HG02852 (cell line): ENCODE measurements around the gene VAT1L.

Experiments
- ATAC-seq: cut with Tn5 transposase; IDR thresholded peaks from one replicate; pipeline ENCODE4 v1.9.1; 2021; ENCODE audit warnings: mild to moderate bottlenecking, moderate library complexity; ENCODE audit not compliant: unreplicated experiment

VAT1L gene

DNA sequence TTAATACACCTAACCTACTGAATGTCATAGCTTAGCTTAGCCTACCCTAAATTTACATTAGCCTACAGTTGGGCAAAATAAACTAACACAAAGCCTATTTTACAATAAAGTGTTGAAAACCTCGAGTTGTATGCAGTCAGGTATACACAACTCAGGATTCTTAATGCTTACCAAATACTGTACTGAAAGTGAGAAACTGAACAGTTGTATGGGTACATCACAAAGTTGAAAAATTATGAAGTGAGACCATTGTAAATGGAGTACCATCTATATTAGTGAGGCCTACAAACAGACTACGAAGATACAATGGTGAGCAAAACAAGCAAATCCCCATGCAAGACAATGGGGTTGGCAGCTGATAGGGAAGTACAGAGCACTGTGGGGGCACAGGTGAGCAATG lies 79.7 kb downstream of the VAT1L start:
- peak; percentile 50 for ATAC-seq

DNA sequence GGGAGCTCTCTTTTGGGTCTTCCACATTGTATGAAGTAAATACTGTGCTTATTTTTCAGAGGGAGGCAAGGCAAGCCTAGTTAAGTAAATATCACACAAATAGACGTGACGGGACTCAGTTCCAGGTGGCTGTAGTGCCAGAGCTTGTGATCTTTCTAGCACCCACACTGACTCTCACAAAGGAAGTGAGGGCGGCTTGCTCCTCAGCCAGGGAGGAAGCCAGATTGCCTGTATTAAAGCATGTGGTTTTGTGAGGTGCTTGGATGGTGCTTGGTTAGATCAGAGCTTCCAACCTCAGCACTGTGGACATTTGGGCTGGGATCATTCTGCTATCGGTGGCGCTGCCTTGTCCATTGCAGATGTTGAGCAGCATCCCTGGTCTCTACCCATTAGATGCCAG lies 80.1 kb downstream of the VAT1L start:
- peak; percentile 91 for ATAC-seq

DNA sequence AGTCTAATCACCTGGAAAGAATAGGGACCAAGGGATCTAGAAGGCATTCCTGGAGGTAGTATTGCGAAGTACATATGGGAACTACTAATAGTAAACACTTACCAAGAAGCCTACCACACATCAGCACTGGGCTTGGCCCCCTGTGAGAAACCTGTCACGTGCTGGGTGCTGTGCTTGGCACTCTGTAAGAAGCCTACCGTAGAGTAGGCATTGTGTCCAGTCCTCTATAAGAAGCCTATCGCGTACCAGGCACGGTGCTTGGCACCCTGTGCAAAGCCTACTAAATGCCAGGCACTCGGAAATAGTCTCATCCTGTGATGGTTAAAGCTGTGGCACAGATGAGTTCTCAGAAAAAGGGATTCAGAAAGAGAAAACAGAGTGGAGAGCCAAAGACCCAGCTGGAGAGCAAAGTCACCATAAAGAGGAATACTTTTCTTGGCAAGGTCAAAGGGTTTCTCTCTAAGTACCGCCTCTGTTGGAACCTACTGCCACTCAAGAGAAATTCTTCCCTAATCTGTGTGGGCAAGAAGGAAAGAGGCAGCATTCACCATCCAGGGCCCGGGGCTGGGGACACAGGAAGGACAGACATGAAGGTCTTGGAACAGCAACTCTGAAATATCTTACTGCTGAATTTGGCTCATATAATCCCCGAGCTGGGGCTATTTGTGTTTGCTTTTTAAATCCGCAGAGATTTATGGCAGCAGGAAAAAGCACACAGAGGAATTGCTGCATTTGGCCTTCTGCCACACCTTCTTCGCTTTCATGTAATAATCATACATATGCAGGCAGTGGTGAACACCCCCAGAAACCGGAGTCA lies 81.8 kb downstream of the VAT1L start:
- no peak for ATAC-seq

DNA sequence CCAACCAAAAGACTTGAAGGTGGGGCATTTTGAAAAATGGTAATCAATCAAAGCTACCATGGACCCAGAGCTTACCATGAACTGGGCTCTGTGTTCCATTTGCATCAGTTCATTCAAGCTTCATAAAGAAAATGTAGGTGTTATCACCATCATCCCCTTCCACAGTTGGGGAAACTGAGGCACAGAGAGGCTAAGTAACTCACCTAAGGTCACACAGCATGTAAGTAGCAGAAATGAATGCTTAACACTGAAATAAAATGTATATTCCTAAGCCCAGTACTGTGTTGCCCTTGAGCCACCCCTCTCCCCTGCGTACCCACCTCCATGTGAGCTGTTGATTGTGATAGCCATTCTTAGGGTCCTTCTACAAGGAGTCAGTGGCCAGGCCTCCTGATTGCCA lies 83.6 kb downstream of the VAT1L start:
- ATAC-seq = no peak

DNA sequence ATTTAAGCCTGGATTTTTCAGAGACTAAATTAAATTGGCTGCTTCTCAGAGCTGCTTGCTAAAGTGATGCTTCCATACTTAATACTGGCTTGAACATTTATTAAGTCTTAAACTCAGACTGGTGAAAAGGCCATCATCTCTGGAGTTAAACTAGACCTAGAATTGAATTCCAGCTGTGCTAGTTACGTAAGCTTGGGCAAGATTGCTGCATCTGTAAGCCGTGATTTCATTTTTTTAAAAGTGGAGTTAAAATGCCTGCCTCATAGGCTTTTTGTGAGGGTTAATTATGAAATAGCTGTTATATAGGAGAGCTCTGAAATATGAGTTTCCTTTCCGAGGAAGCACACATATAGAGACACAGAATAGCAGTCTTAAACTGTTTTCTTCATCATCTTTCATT lies 84.7 kb downstream of the VAT1L start:
- ATAC-seq = no peak

DNA sequence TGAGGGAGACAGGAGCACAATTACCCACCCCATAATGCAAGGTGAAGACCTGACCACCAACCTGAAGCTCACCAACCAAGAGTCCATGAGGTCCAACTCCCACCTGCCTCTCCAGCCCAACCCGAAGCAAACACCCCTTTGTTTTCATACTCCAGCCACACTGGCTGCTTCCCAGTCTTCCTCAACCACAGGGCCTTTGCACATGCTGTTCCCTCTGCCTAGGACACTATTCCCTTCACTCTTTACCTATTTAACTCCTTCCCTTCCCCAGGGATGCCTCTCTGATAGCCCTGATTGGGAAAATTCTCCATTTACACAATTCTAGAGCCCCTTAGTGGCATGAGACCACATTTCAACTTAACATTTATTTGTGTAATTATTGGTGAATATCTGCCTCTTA lies 86.0 kb downstream of the VAT1L start:
- no peak for ATAC-seq

DNA sequence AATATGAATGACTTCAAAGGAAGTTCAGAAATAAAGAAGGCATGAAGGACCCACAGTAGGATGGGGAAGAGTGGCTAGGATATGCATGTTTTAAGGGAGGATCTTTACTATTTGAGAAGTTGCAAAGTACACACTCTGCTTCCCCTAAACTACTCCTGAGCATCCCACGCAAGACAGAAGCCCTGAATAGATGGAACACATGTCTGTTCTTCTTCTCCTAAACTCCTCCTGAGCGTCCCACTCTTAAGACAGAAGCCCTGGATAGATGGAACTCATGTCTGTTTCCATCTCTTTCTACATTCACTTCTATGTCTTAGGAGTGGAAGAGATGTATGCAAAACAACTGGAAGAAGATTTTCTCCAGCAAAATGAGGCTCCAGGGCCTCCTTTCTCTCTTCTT lies 88.4 kb downstream of the VAT1L start:
- no peak for ATAC-seq

DNA sequence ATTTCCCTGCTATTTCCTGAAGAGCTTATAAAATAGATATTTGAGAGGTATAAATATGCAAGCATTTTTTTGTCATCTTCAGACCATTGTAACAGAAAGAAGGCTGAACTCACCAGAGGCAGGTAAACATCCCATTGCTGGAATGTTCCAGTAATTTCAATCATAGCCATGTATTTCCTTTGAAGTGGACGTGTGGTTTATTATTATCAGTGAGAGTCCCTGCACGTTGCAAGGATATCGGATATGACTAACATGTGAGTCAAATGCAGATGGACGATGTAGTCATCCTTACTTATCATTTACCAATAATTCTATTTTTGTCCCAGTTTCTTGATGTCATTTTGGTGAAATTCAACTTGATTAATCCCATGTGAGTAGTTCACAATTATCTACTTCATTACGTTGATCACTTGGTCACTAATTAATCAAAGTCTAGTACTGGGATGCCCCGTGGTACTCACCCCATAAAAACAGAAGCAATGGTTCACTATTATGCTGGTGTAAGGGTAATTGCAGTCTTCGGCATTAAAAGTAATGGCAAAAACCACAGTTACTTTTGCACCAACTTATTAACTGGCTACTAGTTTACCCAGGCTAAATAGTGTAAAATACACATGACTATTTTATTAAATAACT lies 89.5 kb downstream of the VAT1L start:
- no peak for ATAC-seq

DNA sequence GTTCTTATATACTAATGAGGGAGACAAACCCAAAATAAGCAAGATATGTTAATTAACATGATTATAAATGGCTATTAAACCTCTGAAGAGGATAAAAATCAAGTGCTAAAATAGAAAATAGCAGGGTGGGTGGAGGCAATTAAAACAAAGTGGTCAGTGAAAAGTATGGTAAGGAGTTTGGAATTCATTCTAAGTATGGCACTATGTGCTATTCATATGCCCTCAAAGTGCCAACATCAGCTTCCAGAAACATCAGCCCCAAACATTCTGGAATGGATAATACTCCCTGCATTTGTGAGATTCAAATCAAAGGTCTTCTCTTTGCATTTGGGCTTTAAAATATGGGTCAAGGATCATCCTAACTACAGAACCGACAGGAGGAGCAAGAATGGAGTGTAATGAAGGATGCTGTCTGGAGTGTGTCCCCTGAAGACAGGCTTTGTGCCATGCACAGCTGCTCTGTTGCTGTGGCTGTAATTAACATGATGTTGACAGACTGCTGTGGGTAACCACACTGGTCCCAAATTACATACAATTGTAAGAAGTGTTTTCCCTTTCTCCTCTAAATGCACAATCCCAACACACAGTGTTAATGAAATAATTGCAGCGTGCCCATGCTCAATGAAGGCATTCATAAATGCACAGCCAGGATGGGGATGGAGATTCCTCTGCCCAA lies 93.1 kb downstream of the VAT1L start:
- ATAC-seq = no peak

DNA sequence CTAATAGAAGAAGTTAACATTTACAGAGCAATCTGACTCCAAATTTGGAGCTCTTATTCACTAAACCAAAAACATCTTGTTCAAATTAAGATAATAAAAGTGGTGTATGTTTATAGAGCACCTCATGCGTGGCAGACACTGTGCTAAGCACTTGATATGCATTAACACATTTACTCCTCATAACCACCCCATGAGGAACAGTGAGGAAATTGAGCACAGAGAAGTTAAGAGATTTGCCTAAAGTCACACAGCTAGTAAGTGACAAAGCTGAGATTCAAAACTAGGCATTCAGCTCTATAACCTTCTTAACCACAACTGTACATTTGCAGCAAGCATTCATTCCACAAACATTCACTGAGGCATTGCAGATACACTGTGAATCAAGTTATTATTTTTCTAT lies 94.0 kb downstream of the VAT1L start:
- ATAC-seq = no peak

DNA sequence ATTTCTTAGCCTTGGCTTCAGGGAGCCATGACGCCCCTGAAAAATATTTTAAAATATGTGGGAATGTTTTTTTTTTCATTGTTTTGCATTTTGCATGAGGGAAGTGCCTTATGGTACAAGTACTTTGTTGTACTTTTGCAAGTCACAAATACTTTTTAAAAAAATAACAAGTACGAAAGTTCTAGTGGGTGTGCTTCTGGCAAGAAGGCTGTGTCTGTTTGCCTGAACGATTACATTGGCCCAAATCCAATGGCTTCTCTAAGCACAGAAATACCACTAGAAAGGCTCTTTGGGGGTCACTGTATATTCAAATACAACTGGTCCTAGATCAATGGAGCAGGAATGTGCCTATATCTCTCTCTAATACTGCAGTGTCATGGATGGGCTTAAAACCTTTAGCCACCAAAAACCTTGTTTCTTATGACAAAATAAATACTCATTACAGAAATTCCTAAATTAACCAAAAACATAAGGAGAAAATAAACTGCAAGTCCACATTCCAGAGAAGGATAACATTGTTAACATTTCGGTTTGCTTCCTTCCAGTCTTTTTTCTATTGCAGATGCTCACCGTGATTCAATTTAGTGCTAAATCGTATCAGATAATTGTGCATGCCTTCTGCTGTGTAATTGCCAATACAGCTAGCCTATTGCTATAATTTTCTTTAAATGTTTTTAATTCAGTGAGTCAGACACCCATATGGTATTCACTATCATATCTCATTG lies 97.4 kb downstream of the VAT1L start:
- no peak for ATAC-seq

DNA sequence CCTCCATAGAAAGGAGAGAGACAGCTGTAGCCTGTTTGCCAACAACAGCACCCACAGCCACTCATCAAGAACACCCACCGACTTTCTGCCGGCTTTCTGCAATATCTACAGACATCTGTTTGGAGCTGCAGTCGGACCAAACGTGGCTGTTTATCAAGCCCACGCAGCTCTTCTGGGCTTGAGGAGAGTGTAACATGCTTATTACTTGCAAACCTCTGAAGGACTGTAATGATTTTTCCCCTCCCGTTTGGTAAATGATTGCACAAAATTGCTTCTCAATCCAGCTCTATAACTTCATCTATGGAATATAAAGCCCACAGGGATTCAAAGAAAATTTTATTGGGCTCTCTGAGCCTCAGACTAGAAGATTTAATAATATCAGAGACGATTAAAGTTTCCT lies 100.5 kb downstream of the VAT1L start:
- ATAC-seq = no peak

DNA sequence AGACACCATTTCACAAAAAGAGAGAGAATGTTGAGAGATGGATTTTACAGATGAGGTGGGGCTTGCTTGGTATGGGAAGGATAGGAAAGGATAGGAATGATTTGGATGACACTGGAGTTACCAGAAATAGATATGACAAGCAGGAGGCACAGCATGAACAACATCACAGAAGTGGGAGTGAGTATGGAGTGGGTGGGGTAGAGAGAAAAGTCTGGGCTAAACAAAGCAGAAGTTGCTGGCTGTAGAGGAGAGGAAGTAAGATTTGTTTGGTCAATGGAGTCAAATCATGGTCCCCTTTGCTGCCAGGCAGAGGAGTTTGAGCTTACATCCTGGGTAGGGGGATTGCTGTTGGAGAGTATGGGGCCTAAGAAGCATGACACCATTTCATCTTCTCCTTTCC lies 101.7 kb downstream of the VAT1L start:
- no peak for ATAC-seq

DNA sequence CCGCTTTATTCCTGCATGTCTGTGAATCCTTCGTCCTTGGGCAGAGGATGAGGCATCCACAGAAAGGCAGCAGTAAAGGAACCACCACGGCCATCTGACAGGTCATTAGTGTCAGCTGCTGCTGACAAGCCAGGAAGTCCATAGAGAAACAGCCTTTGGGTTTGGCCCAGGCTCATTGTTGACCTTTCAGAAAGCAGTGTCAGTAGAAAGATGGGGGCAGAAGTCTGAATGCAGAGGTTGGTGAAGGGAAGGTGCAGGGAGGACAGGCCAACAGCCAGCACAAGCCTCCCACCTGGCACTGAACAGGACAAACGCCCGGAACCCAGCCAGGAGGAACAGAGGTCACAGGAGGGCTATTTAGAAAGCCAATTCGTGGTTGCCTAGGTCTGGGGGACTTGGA lies 105.8 kb downstream of the VAT1L start:
- no peak for ATAC-seq

DNA sequence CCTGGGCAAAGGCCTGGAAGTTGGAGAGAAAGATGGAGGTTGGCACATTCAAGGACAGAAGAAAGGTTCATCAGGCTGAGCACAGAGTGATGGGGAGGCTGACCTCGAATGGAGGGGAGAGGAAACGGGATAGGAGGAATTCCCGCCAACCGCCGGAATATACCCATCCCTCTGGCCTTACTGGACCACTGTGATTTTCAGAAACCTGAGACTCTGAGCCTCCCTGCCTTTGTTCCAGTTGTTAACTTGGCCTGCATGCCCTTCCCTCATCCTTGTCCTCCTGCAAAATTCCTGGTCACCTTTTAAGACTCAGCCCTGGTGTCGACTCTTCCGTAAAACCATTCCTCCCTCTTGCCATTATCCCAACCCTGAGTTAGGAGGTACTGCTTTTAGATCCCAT lies 107.6 kb downstream of the VAT1L start:
- ATAC-seq = no peak

DNA sequence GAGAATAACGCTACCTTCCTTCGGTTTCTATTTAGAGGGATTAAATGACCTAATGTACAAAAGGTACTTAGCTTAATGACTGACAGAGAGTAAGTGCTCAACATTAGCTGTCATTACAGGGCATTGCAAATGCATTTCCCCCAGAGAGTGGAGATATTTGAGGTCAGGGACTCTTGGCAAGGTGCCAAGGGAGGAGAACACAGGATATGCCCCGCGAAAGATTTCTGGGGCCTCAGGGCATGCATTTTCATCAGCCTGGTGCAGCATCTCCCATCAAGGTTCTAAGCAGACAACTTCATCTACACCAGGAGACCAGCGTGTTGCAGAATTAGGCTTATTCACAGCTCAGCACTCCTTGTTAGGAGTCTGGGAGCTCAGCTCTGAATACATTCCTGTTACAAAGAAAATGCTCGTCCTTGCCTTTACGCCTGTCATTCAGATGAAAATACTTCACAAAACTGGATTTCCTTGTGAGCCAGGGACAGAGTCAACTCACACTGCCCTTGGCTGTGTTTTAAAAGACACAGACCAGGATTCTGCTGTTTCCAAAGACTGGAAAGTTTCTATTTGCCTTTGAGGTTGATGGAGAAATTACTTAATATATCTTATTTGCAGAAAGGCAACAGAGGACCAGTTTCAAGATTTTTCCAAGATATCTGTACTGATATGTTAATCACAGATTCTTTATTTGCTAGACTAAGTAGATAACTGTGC lies 108.2 kb downstream of the VAT1L start:
- ATAC-seq = no peak

DNA sequence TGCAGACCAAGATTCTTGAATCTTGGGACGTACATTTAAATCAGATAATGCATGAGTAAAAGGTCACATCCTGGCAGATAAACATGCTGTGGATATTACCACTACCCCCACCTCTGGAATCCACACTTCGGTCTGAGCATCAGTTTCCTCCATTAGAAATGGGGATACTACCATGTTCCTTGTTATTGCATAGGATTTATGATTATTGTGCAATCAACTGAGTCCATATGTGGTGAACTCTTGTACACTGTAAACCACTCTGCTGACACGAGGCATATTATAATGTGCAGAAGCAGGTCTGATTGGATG lies 108.7 kb downstream of the VAT1L start:
- ATAC-seq = no peak

DNA sequence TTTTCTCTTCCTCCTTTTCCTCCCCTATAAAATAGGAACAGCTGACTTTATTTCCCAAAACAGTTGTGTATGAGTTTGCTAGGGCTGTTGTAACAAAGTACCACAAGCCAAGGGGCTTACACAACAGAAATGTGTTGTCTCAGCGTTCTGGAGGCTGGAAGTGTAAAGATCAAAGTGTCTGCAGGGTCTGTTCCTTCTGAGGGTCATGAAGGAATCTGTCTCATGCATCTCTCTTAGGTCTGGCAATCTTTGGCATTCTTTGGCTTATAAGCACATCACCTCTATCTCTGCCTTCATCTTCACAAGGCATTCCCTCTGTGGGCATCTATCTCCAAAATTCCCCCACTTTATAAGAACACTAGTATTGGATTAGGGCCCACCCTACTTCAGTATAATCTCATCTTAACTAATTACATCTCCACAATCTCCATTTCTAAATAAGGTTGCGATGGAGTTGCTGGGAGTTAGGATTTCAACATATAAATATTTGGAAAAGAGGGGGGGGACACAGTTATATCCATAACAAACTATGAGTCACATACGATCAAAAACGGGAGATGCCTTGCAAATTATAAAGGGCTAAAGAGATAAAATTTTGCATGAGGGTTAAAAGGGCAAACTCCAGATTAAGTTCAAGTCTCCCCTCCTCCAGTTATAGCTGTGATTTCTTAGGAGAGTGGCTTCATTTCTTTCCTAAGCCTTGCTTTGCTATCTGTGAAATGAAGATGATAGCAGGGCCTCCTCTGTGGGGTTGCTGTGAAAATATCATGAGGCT lies 109.7 kb downstream of the VAT1L start:
- ATAC-seq = no peak

DNA sequence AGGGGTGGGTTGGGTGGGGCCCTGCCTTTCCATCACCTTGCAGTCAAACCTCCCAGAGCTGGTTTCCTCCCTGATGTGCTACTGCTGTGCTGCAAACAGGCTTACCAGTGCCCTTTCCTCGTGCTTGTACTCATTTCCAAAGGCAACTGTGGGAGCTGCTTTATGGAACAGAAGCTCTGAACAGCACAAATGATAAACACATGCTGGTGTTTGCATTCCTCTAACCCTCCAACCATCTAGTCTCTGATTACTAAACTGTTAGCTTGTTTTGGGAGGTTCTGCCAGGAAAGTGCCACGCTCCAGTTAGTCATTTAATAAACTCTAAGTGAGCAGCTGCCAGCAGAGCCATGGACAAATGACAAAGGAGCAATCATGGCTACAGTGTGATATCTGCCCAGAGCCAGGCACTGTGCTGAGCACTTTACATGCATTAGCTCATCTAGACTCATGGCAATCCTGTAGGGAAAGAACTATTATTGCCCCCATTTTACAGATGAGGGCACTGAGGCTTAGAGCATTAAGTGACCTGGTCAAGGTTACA lies 110.4 kb downstream of the VAT1L start:
- no peak for ATAC-seq

DNA sequence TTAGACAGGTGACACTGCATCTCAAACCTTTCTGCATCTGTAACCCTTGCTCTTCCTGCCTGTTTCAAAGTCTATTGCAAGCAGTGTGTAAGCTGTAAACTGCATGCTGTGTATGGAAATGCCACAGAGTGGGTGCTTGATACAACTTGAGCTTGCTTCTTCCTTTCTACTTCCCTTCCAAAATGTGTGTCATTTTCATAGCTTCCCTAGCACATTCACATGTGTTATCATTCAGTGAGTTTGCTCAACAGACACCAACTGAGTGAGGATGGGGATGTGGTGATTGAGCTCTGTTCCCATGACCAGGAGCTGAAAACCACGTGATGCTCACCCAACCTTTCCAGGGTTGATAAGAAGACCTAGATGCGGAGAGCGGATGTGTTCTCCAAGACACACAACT lies 111.1 kb downstream of the VAT1L start:
- ATAC-seq = no peak
